HG02870 (cell line): ENCODE data around the gene DAPK1.
"Not testable (repeated sequence)": the region's sequence is repeated elsewhere in the genome, so short reads cannot be mapped to it uniquely, and the experiment has no call there.

Experiments used
- ATAC-seq: cut with Tn5 transposase; IDR thresholded peaks from one replicate; pipeline ENCODE4 v1.9.1; 2021; ENCODE audit warnings: mild to moderate bottlenecking, moderate library complexity; ENCODE audit not compliant: unreplicated experiment

DAPK1 gene

DNA sequence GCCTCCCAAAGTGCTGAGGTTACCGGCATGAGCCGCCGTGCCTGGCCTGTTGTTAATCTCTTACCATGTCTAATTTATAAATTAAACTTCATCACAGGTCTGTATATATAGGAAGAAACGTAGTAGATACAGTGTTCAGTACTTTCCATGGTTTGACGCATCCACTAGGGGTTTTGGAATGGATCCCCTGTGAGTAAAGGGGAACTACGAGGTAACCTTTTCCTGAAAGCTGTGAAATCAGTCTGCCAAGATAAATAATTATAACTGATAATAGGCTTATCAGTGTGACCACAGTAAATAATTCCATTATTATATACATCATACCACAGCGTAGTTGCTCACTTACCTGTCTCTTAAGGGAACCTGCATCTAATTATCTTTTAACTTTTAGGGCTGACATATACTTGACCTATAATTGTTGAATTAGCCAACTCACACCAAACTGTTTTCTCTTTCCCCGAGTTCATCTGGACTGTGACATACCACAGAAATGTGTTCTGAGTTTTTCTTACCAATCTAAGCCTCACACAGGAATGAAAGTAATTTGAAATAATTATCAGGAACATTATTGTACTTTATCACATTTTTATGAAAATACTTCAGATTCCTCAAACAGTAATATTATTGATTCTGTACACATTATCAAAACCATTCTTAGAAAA lies 42.9 kb downstream of the DAPK1 start:
- ATAC-seq: no peak

DNA sequence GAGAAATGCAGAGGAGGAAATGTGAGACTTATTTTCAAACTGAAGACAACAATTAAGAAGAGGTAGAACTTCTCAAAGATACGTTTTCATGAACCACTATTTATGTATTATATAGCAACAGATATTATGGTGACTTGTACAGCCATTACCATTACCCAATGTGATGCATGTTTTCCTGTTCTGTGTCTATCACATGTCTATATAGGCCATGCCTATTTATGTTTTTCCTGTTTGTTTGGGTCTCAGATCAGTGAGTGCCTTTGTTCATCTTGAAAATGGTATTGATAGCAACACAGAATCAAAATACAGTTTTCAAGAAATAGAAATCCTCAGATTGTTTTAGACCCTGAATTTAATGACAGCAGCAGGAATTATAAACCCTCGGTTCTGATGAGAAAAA lies 44.0 kb downstream of the DAPK1 start:
- ATAC-seq: no peak

GRCh38 chr9:87542141-87542540 lies 44.5 kb downstream of the DAPK1 start:
- ATAC-seq: no peak

DNA sequence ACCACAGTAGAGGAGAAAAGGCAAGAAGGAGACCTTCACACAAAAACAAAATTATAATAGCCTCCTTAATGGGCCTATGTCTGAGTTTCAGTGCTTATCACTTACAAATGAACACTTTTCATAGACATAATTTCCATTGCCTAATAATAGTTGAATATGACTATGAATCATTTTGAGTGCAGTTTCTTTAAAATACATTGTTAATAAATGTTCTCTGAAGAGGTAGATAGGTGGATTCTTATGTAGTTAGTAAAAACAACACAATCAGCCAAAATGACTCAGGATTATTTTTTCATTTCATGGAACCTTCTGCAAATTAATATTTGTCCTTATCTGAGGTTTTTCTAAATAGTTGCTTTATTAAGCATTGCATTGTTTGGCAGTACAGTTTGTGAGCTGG lies 45.6 kb downstream of the DAPK1 start:
- ATAC-seq: no peak

GRCh38 chr9:87545858-87546257 lies 48.2 kb downstream of the DAPK1 start:
- no peak for ATAC-seq

- no peak for ATAC-seq
Measured at GRCh38 chr9:87546704-87547103, 49.0 kb downstream of the DAPK1 start.

- ATAC-seq: no peak
Measured at GRCh38 chr9:87547671-87548081, 50.0 kb downstream of the DAPK1 start.

GRCh38 chr9:87548159-87548558 lies 50.5 kb downstream of the DAPK1 start:
- no peak for ATAC-seq

- ATAC-seq: not testable (repeated sequence)
Measured at GRCh38 chr9:87549088-87549487, 51.4 kb downstream of the DAPK1 start.

DNA sequence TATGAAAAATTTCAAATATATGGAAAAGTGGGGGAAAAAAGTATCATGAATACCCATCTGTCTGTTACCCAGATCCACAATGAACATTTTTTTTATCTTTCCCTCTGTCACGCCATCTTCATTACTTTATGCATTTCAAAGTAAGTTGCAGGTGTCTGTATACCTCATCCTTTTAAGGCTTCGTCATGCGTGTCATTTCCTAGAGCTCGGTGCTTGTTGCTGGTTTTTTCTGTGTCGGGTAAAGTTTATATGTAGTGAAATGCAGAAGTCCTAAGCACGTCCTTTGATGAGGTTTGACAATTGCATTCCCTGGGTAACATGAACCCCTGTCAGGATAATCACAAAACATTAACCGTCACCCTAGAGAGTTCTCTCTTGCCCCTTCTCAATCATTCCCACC lies 52.1 kb downstream of the DAPK1 start:
- no peak for ATAC-seq

GRCh38 chr9:87550253-87550954 lies 52.7 kb downstream of the DAPK1 start:
- no peak for ATAC-seq

DNA sequence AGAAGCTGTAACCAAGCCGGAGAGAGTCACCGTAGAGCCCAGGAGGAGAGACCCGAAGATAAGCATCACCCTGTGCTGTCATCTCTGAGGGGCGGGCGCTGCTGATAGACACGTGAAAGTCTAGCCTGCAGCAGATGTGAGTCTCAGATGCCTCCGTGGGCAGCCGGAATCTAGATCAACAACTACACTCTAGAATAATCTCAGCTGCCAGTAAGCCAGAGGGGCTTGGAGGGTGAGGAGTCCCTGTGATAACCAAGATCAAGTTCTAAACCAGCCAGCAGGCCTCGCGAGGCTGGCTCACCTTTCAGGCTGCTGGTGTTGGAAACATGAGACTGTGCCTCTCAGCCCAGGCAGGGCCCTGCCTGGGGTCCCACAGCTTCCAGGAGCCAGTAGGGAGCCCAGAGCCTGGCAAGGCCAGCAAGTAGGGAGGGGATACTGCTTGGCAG lies 54.1 kb downstream of the DAPK1 start:
- no peak for ATAC-seq

GRCh38 chr9:87554171-87554910 lies 56.7 kb downstream of the DAPK1 start:
- no peak for ATAC-seq

GRCh38 chr9:87554976-87555375 lies 57.3 kb downstream of the DAPK1 start:
- no peak for ATAC-seq

DNA sequence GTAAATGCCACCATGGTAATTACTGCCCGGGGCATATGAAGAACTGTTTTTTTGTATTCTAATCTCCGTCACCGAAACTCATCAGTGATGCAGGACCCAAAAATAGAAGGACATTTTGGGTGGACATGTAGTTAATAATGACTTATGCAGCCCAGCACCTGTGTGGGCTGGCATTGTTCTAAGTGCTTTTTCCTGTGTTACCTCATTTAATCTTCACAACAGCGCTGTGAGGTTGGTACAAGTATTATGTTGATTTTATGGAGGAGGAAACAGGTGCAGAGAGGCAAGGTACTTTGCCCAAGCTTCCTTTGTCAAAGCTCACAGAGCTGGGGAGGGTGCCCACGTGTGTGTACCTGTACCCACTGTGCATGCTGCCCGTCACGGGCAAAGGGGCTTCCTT lies 58.4 kb downstream of the DAPK1 start:
- ATAC-seq: no peak

GRCh38 chr9:87556821-87557220 lies 59.2 kb downstream of the DAPK1 start:
- no peak for ATAC-seq

- no peak for ATAC-seq
Measured at GRCh38 chr9:87557996-87558395, 60.3 kb downstream of the DAPK1 start.

GRCh38 chr9:87558606-87559190 lies 61.0 kb downstream of the DAPK1 start:
- no peak for ATAC-seq

GRCh38 chr9:87562062-87562461 lies 64.4 kb downstream of the DAPK1 start:
- no peak for ATAC-seq

DNA sequence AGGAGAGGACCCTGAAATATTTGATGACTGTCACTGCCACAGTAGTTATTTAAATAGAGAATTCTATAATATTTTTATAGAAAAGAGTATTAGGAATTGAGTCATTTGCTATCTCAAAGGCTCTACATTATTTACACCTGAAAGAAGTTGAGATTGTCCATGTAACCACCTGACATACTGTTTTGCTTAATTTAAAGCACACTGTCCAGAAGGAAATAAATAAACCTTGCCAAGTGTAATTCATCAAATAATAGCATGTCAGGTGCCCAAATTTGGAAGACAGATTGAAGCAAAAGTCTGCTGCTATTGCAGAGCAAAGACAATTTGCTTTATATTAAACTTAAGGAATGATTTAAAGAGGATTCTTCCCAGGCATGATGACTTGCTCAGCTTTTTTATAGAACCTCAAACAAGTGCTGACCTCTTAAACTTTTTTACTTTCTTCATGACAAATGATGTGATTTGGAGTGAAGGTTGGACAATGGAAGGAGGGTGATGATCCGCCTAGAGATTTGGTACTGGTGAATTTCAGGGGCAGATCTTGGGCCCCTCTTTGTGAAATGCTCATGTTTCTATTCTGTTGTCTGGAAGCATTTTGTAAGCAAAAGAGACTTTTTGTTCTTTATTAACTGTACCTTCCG lies 65.0 kb downstream of the DAPK1 start:
- ATAC-seq: no peak

GRCh38 chr9:87564111-87564510 lies 66.4 kb downstream of the DAPK1 start:
- no peak for ATAC-seq
